Coronary artery (tissue), 2 donors: ENCODE data around the gene TMEM176A.

Experiments used
- DNase-seq: peaks from one replicate; pipeline ENCODE4 v3.0.0-alpha.2; 2017; ENCODE audit warnings: low spot score
- H3K27ac ChIP-seq, 2 donors: fragments of 200-600 bp; sonication (generic); one replicate each; pipeline ENCODE4 v1.5.1; 2016 to 2019
- H3K4me3 ChIP-seq: fragments of 200-600 bp; sonication (generic); 2 replicates; pipeline ENCODE4 v1.5.1; 2016; ENCODE audit warnings: mild to moderate bottlenecking, moderate library complexity
- CTCF ChIP-seq: fragments of 200-600 bp; sonication (generic); IDR thresholded peaks from one replicate; pipeline ENCODE4 v1.5.1; 2019; ENCODE audit warnings: antibody characterized with exemption

Gene TMEM176A

GRCh38 chr7:150842018-150842417 is 41.4 kb downstream of the TMEM176A start:
- H3K4me3 ChIP-seq, result no peak overlapping the region
- no peak overlapping the region for H3K27ac ChIP-seq
- TF ChIP-seq CTCF, result no peak
- peak; percentile 29 for DNase-seq

- H3K4me3 ChIP-seq, result no peak overlapping the region
- DNase-seq, result peak; percentile 47
- no peak overlapping the region for H3K27ac ChIP-seq
- TF ChIP-seq CTCF, result no peak
Measured at GRCh38 chr7:150842716-150843115, 42.1 kb downstream of the TMEM176A start.

- peak; percentile 67 for DNase-seq
- Histone ChIP-seq H3K27ac (peak overlapping the region in 1 of 2 donors; percentile 22), H3K4me3 (no peak overlapping the region)
- no peak for TF ChIP-seq CTCF
Measured at GRCh38 chr7:150845421-150845861, 44.9 kb downstream of the TMEM176A start.

GRCh38 chr7:150846291-150847115 is 45.9 kb downstream of the TMEM176A start:
- Histone ChIP-seq H3K27ac (no peak overlapping the region), H3K4me3 (no peak overlapping the region)
- TF ChIP-seq CTCF, result no peak
- peak; percentile 64 for DNase-seq

GRCh38 chr7:150847536-150847935 is 47.0 kb downstream of the TMEM176A start:
- TF ChIP-seq CTCF, result no peak
- peak; percentile 41 for DNase-seq
- H3K27ac ChIP-seq, result no peak overlapping the region
- no peak overlapping the region for H3K4me3 ChIP-seq

GRCh38 chr7:150848111-150848510 is 47.5 kb downstream of the TMEM176A start:
- no peak overlapping the region for H3K27ac ChIP-seq
- no peak for TF ChIP-seq CTCF
- DNase-seq, result peak; percentile 59
- no peak overlapping the region for H3K4me3 ChIP-seq

- TF ChIP-seq CTCF, result no peak
- peak; percentile 35 for DNase-seq
- no peak overlapping the region for H3K27ac ChIP-seq
- H3K4me3 ChIP-seq, result no peak overlapping the region
Measured at GRCh38 chr7:150848561-150849115, 48.1 kb downstream of the TMEM176A start.
